Glomerular endothelial cell (primary cell): ENCODE data around the gene SLC4A4. TPM values are rescaled to one million over a fixed set of nuclear protein-coding genes. Genes with fewer than 3 reads are reported as not detected.
"Not testable (repeated sequence)": the region's sequence is repeated elsewhere in the genome, so short reads cannot be mapped to it uniquely, and the experiment has no call there.

Source experiments
- DNase-seq: peaks from one replicate; pipeline ENCODE4 v3.0.0-alpha.2; 2011; ENCODE audit warnings: low read depth, low spot score; ENCODE audit errors: extremely low read depth
- total RNA-seq: library from RNA; depleted of rRNA; stranded (reverse); fragments of >200 nt; gene quantifications from 2 replicates; pipeline ENCODE4 v1.2.3, GENCODE V29; 2015

Gene SLC4A4
- total RNA-seq, 1 donor from 2014 or later: 0.76 TPM

GRCh38 chr4:71406459-71406963, 67.7 kb downstream of the SLC4A4 start:
- no peak for DNase-seq

GRCh38 chr4:71408961-71409360, 70.1 kb downstream of the SLC4A4 start:
- DNase-seq: not testable (repeated sequence)

- DNase-seq: no peak
Observed at GRCh38 chr4:71411981-71412380, 73.2 kb downstream of the SLC4A4 start.

- no peak for DNase-seq
Observed at GRCh38 chr4:71415491-71415890, 76.7 kb downstream of the SLC4A4 start.

- no peak for DNase-seq
Observed at GRCh38 chr4:71417150-71417549, 78.3 kb downstream of the SLC4A4 start.

GRCh38 chr4:71426381-71427042, 87.7 kb downstream of the SLC4A4 start:
- no peak for DNase-seq

GRCh38 chr4:71429106-71429505, 90.3 kb downstream of the SLC4A4 start:
- no peak for DNase-seq

- no peak for DNase-seq
Observed at GRCh38 chr4:71429962-71430361, 91.1 kb downstream of the SLC4A4 start.

- no peak for DNase-seq
Observed at GRCh38 chr4:71430609-71431008, 91.8 kb downstream of the SLC4A4 start.

- no peak for DNase-seq
Observed at GRCh38 chr4:71440612-71441011, 101.8 kb downstream of the SLC4A4 start.

GRCh38 chr4:71441186-71442169, 102.7 kb downstream of the SLC4A4 start:
- DNase-seq: no peak

GRCh38 chr4:71442336-71442735, 103.5 kb downstream of the SLC4A4 start:
- no peak for DNase-seq

- no peak for DNase-seq
Observed at GRCh38 chr4:71444395-71444794, 105.6 kb downstream of the SLC4A4 start.

GRCh38 chr4:71445811-71446210, 107.0 kb downstream of the SLC4A4 start:
- DNase-seq: no peak

GRCh38 chr4:71446479-71447081, 107.8 kb downstream of the SLC4A4 start:
- no peak for DNase-seq

- no peak for DNase-seq
Observed at GRCh38 chr4:71449040-71449439, 110.2 kb downstream of the SLC4A4 start.

- DNase-seq: no peak
Observed at GRCh38 chr4:71449878-71450277, 111.1 kb downstream of the SLC4A4 start.

- DNase-seq: no peak
Observed at GRCh38 chr4:71453531-71453930, 114.7 kb downstream of the SLC4A4 start.

- no peak for DNase-seq
Observed at GRCh38 chr4:71456841-71457240, 118.0 kb downstream of the SLC4A4 start.

- DNase-seq: no peak
Observed at GRCh38 chr4:71460371-71460770, 121.6 kb downstream of the SLC4A4 start.

GRCh38 chr4:71461422-71461821, 122.6 kb downstream of the SLC4A4 start:
- DNase-seq: no peak
